Liver (tissue), 9 donors: ENCODE results near the gene ATOH8. TPM values are rescaled to one million over a fixed set of nuclear protein-coding genes. Genes with fewer than 3 reads are reported as not detected.

Experiments
- DNase-seq: peaks from one replicate; pipeline ENCODE4 v3.0.0-alpha.2; 2017; ENCODE audit warnings: low spot score
- H3K27ac ChIP-seq, 2 donors: one replicate each; pipeline ENCODE4 v1.7.0; 2013; ENCODE audit warnings: inconsistent platforms in 2 of 2, low read length in 2 of 2, control low read depth in 1 of 2, low read depth in 1 of 2, mild to moderate bottlenecking in 1 of 2
- H3K27me3 ChIP-seq, 4 donors: one replicate each; pipeline versions ENCODE4 v1.6.1 to v1.7.0; 2013; ENCODE audit warnings: low read length in 3 of 4, inconsistent platforms in 1 of 4, mild to moderate bottlenecking in 1 of 4, moderate library complexity in 1 of 4; ENCODE audit not compliant: control insufficient read depth in 4 of 4, insufficient read depth in 4 of 4
- H3K36me3 ChIP-seq, 4 donors: one replicate each; pipeline versions ENCODE4 v1.6.1 to v1.7.0; 2013; ENCODE audit warnings: low read length in 3 of 4, mild to moderate bottlenecking in 3 of 4, low read depth in 1 of 4, moderate library complexity in 1 of 4; ENCODE audit not compliant: control insufficient read depth in 4 of 4, insufficient read depth in 3 of 4
- H3K4me1 ChIP-seq, 4 donors: one replicate each; pipeline versions ENCODE4 v1.6.1 to v1.7.0; 2013; ENCODE audit warnings: low read length in 3 of 4, mild to moderate bottlenecking in 3 of 4, moderate library complexity in 1 of 4; ENCODE audit not compliant: control insufficient read depth in 4 of 4, insufficient read depth in 4 of 4
- H3K4me3 ChIP-seq, 3 donors: one replicate each; pipeline versions ENCODE4 v1.6.1 to v1.7.0; 2013; ENCODE audit warnings: low read length in 3 of 3, control low read depth in 1 of 3, low read depth in 1 of 3, mild to moderate bottlenecking in 1 of 3
- H3K9ac ChIP-seq, 2 donors: one replicate each; pipeline ENCODE4 v1.7.0; 2013; ENCODE audit warnings: low read length in 2 of 2, mild to moderate bottlenecking in 2 of 2, moderate library complexity in 2 of 2, control low read depth in 1 of 2, low read depth in 1 of 2
- H3K9me3 ChIP-seq, 4 donors: one replicate each; pipeline versions ENCODE4 v1.6.1 to v1.7.0; 2013; ENCODE audit warnings: low read length in 3 of 4; ENCODE audit not compliant: control insufficient read depth in 4 of 4
- ATF3 ChIP-seq: IDR thresholded peaks from 2 replicates; pipeline ENCODE4 v1.6.1; 2016; ENCODE audit warnings: antibody characterized with exemption
- CTCF ChIP-seq: fragments of 150-350 bp; IDR thresholded peaks from 2 replicates; pipeline ENCODE4 v1.5.1; 2017; ENCODE audit warnings: improper control_type of control experiment, low read depth, low read length; ENCODE audit not compliant: missing input control
- EGR1 ChIP-seq, 2 donors: IDR thresholded peaks; 2 replicates each; pipeline ENCODE4 v1.6.1; 2016 to 2018; ENCODE audit warnings: antibody characterized with exemption in 2 of 2, low read depth in 2 of 2
- FOXA1 ChIP-seq: IDR thresholded peaks from 2 replicates; pipeline ENCODE4 v1.6.1; 2016; ENCODE audit warnings: antibody characterized with exemption
- FOXA2 ChIP-seq: IDR thresholded peaks from 2 replicates; pipeline ENCODE4 v1.6.1; 2016; ENCODE audit warnings: antibody characterized with exemption
- GABPA ChIP-seq, 2 donors: IDR thresholded peaks in 1 of 2; conservative IDR thresholded peaks in 1 of 2; 2 replicates each; pipeline ENCODE4 v1.6.1; 2016; ENCODE audit warnings: antibody characterized with exemption in 2 of 2, mild to moderate bottlenecking in 1 of 2, moderate library complexity in 1 of 2
- HNF4A ChIP-seq, 2 donors: conservative IDR thresholded peaks; 2 replicates each; pipeline ENCODE4 v1.6.1; 2016; ENCODE audit warnings: antibody characterized with exemption in 2 of 2, mild to moderate bottlenecking in 2 of 2
- HNF4G ChIP-seq: IDR thresholded peaks from 2 replicates; pipeline ENCODE4 v1.6.1; 2016; ENCODE audit warnings: antibody characterized with exemption
- JUND ChIP-seq, 2 donors: IDR thresholded peaks; 2 replicates each; pipeline ENCODE4 v1.6.1; 2016; ENCODE audit warnings: antibody characterized with exemption in 2 of 2
- MAX ChIP-seq: IDR thresholded peaks from 2 replicates; pipeline ENCODE4 v1.6.1; 2016; ENCODE audit warnings: antibody characterized with exemption
- NR2F2 ChIP-seq: IDR thresholded peaks from 2 replicates; pipeline ENCODE4 v1.6.1; 2016; ENCODE audit warnings: antibody characterized with exemption
- RAD21 ChIP-seq, 2 donors: IDR thresholded peaks; 2 replicates each; pipeline ENCODE4 v1.6.1; 2016; ENCODE audit warnings: antibody characterized with exemption in 2 of 2, mild to moderate bottlenecking in 2 of 2
- REST ChIP-seq: IDR thresholded peaks from 2 replicates; pipeline ENCODE4 v1.6.1; 2016; ENCODE audit warnings: antibody characterized with exemption, mild to moderate bottlenecking
- RXRA ChIP-seq, 2 donors: IDR thresholded peaks; 2 replicates each; pipeline ENCODE4 v1.6.1; 2017 to 2018; ENCODE audit warnings: antibody characterized with exemption in 2 of 2, mild to moderate bottlenecking in 1 of 2
- SP1 ChIP-seq: IDR thresholded peaks from 2 replicates; pipeline ENCODE4 v1.6.1; 2018; ENCODE audit warnings: antibody characterized with exemption, mild to moderate bottlenecking
- TAF1 ChIP-seq: conservative IDR thresholded peaks from 2 replicates; pipeline ENCODE4 v1.6.1; 2016; ENCODE audit warnings: antibody characterized with exemption, mild to moderate bottlenecking
- YY1 ChIP-seq: IDR thresholded peaks from 2 replicates; pipeline ENCODE4 v1.6.1; 2016; ENCODE audit warnings: antibody characterized with exemption, mild to moderate bottlenecking
- ZBTB33 ChIP-seq: IDR thresholded peaks from 2 replicates; pipeline ENCODE4 v1.6.1; 2016; ENCODE audit warnings: antibody characterized with exemption
- WGBS: extraction: QIAGEN DNeasy Blood & Tissue Kit; methylation state at CpG from one replicate; pipeline ENCODE4 v1.1.7; 2013; 5-methylcytosine and 5-hydroxymethylcytosine counted together
- polyA plus RNA-seq, 2 donors: library from polyadenylated mRNA; stranded (reverse) in 1 of 2; unstranded in 1 of 2; fragments of 200-250 nt in 1 of 2; fragments of >200 nt in 1 of 2; fragmentation: Nextera tagmentation in 1 of 2; extraction: Ambion mirVana in 1 of 2; gene quantifications; one replicate each; pipeline versions ENCODE4 v1.2.1 to v1.2.3, GENCODE V29; 2013 to 2015
- total RNA-seq, 2 donors: library from RNA; depleted of rRNA; stranded (reverse); fragments of >200 nt; gene quantifications; one replicate each; pipeline ENCODE4 v1.2.3, GENCODE V29; 2014
- donor health status: healthy.
- donor health status: healthy.
- donor health status: healthy.
- donor health status: healthy.
- donor health status: healthy.

The ATOH8 gene
- total and polyA plus RNA-seq, 4 donors: 0.33 to 37.7 (median 26.8) TPM

- no peak for TF ChIP-seq JUND (IDR thresholded peaks at IDR 0.05)
- no peak for TF ChIP-seq FOXA2
- no peak for TF ChIP-seq REST
- no peak for TF ChIP-seq ATF3
- TF ChIP-seq YY1: no peak
- no peak for TF ChIP-seq FOXA1
- no peak for TF ChIP-seq EGR1 (IDR thresholded peaks at IDR 0.05; ENCODE audit: low read depth in 2 of 2)
- no peak for TF ChIP-seq CTCF
- no peak for TF ChIP-seq GABPA (IDR thresholded peaks at IDR 0.05 in 1 of 2, conservative IDR thresholded peaks at IDR 0.05 in 1 of 2)
- no peak for TF ChIP-seq MAX
- TF ChIP-seq RXRA (IDR thresholded peaks at IDR 0.05): no peak
- no peak for TF ChIP-seq NR2F2
- no peak for TF ChIP-seq SP1
- no peak for TF ChIP-seq HNF4A (conservative IDR thresholded peaks at IDR 0.05)
- no peak for TF ChIP-seq RAD21 (IDR thresholded peaks at IDR 0.05)
- no peak for TF ChIP-seq HNF4G
- no peak for TF ChIP-seq TAF1
- TF ChIP-seq ZBTB33: no peak
- 83% methylated on average over 10 of the region's 10 CpGs for WGBS
- Histone ChIP-seq H3K36me3 (no peaks in the 10 kb centered on the region), H3K4me3 (no peak overlapping the region), H3K9ac (no peak overlapping the region), H3K27me3 (no peaks in the 10 kb centered on the region), H3K4me1 (peaks cover 0 to 20% (median 7%) of the 10 kb centered on the region in 4 donors), H3K27ac (no peak overlapping the region), H3K9me3 (no peaks in the 10 kb centered on the region)
- no peak for DNase-seq
Observed at GRCh38 chr2:85814802-85815550, 61.2 kb downstream of the ATOH8 start.
